Spinal cord (tissue), 10 donors: ENCODE data around the gene TNFSF15. TPM values are rescaled to one million over a fixed set of nuclear protein-coding genes. Genes with fewer than 3 reads are reported as not detected.
"Not testable (repeated sequence)": the region's sequence is repeated elsewhere in the genome, so short reads cannot be mapped to it uniquely, and the experiment has no call there.

Experiments used
- DNase-seq, 6 donors: peaks; one replicate each; pipeline versions ENCODE4 v3.0.0 to v3.0.0-alpha.2; 2013 to 2015; ENCODE audit warnings: low spot score in 6 of 6, low read depth in 4 of 6
- H3K27ac ChIP-seq: one replicate; pipeline ENCODE4 v1.5.1; 2013; ENCODE audit warnings: low read depth, low read length, control low read depth
- H3K27me3 ChIP-seq: one replicate; pipeline ENCODE4 v1.6.1; 2013; ENCODE audit warnings: low read length; ENCODE audit not compliant: control insufficient read depth, insufficient read depth
- H3K36me3 ChIP-seq: one replicate; pipeline ENCODE4 v1.6.1; 2013; ENCODE audit warnings: low read length; ENCODE audit not compliant: control insufficient read depth, insufficient read depth
- H3K4me1 ChIP-seq: one replicate; pipeline ENCODE4 v1.6.1; 2013; ENCODE audit warnings: low read length; ENCODE audit not compliant: control insufficient read depth, insufficient read depth
- H3K4me3 ChIP-seq: one replicate; pipeline ENCODE4 v1.5.1; 2013; ENCODE audit warnings: low read depth, low read length, control low read depth
- H3K9me3 ChIP-seq: one replicate; pipeline ENCODE4 v1.6.1; 2013; ENCODE audit warnings: low read length; ENCODE audit not compliant: control insufficient read depth, insufficient read depth
- WGBS: methylation state at CpG from one replicate; pipeline ENCODE4 v1.1.5; 2013; ENCODE audit warnings: missing lambda C conversion rate; ENCODE audit not compliant: insufficient coverage; 5-methylcytosine and 5-hydroxymethylcytosine counted together
- polyA plus RNA-seq, 2 donors: library from polyadenylated mRNA; unstranded; fragments of 120-200 nt; gene quantifications; one replicate each; pipeline ENCODE4 v1.2.1, GENCODE V29; 2013; ENCODE audit not compliant: insufficient read length in 2 of 2
- total RNA-seq, 2 donors: library from RNA; depleted of rRNA in 1 of 2; stranded (reverse); fragments of 120-200 nt in 1 of 2; fragments of >200 nt in 1 of 2; gene quantifications; one replicate each; pipeline versions ENCODE4 v1.2.3 to v1.2.4, GENCODE V29; 2013 to 2014
- donor health status: healthy.

Gene TNFSF15
- total and polyA plus RNA-seq, 4 donors, result 0.49 to 0.77 (median 0.60) TPM

GRCh38 chr9:114735139-114735538 lies 70.7 kb downstream of the TNFSF15 start:
- not testable (repeated sequence) for H3K27me3 ChIP-seq, H3K9me3 ChIP-seq, DNase-seq, H3K36me3 ChIP-seq, H3K27ac ChIP-seq, H3K4me1 ChIP-seq, H3K4me3 ChIP-seq
- WGBS, result no CpG with 5 or more reads among the region's 5 CpGs

Other genes with a start within 250 kb of the TNFSF15 start
- gene ATP6V1G1, start 218.3 kb downstream of the TNFSF15 start, total RNA-seq, result 100 to 1,000 TPM; 119 to 132 TPM
- 100 to 1,000 TPM; 145 to 164 TPM for gene ATP6V1G1, start 218.3 kb downstream of the TNFSF15 start, polyA plus RNA-seq
- gene TMEM268, start 194.7 kb downstream of the TNFSF15 start, total RNA-seq, result 10 to 100 TPM; 10.4 to 19.2 TPM
- 10 to 100 TPM; 33.0 to 34.5 TPM for gene TMEM268, start 194.7 kb downstream of the TNFSF15 start, polyA plus RNA-seq
- not detected for gene TEX53, start 148.2 kb downstream of the TNFSF15 start, total RNA-seq
- gene TEX53, start 148.2 kb downstream of the TNFSF15 start, polyA plus RNA-seq, result not detected
- gene TEX48, start 123.8 kb downstream of the TNFSF15 start, total RNA-seq, result not detected
- not detected for gene TEX48, start 123.8 kb downstream of the TNFSF15 start, polyA plus RNA-seq
- 1 to 10 TPM in 1 of 2 donors, under 1 TPM in 1; 0.99 to 2.3 TPM for gene TNFSF8, start 124.6 kb upstream of the TNFSF15 start, total RNA-seq
- 1 to 10 TPM in 1 of 2 donors, under 1 TPM in 1; 0.56 to 1.1 TPM for gene TNFSF8, start 124.6 kb upstream of the TNFSF15 start, polyA plus RNA-seq